Erythroblast (primary cell): ENCODE results near the gene C10orf105.

Source experiments
- GATA1 ChIP-seq: IDR thresholded peaks from 2 replicates; pipeline ENCODE4 v1.6.1; 2011; ENCODE audit warnings: low read depth, mild to moderate bottlenecking, control low read depth, low read length, moderate library complexity
- POLR2A ChIP-seq: IDR thresholded peaks from 2 replicates; pipeline ENCODE4 v1.6.1; 2011; ENCODE audit warnings: mild to moderate bottlenecking, low read length

GRCh38 chr10:71675295-71675970, 44.1 kb downstream of the C10orf105 start:
- no peak for TF ChIP-seq POLR2A
- no peak for TF ChIP-seq GATA1
